Loucy (cell line): ENCODE measurements around the gene ADIRF.
"Not testable (repeated sequence)": the region's sequence is repeated elsewhere in the genome, so short reads cannot be mapped to it uniquely, and the experiment has no call there.

Experiments used
- CTCF ChIP-seq: fragments of 200-600 bp; sonication (generic); conservative IDR thresholded peaks from 2 replicates; pipeline ENCODE4 v1.5.1; 2014; ENCODE audit warnings: mild to moderate bottlenecking, antibody characterized with exemption, low read length
- EZH2phosphoT487 ChIP-seq: fragments of 200-600 bp; IDR thresholded peaks from 2 replicates; pipeline ENCODE4 v1.6.1; 2018; ENCODE audit warnings: antibody characterized with exemption, mild to moderate bottlenecking, moderate library complexity, borderline replicate concordance

DNA sequence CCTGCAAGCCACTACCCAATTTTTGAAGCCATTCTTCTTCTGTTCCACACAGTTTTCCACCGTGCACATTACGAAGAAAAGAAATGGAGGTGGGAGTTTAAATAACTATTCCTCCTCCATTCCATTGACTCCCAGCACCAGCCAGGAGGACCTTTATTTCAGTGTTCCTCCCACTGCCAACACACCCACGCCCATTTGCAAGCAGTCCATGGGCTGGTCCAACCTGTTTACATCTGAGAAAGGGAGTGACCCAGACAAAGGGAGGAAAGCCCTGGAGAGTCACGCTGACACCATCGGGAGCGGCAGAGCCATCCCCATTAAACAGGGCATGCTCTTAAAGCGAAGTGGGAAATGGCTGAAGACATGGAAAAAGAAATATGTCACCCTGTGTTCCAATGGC is 40.0 kb downstream of the ADIRF start:
- not testable (repeated sequence) for TF ChIP-seq CTCF, EZH2phosphoT487
